GM21529 (cell line): ENCODE data around the gene SH3RF2.
"Not testable (repeated sequence)": the region's sequence is repeated elsewhere in the genome, so short reads cannot be mapped to it uniquely, and the experiment has no call there.

Experiments
- ATAC-seq: cut with Tn5 transposase; IDR thresholded peaks from one replicate; pipeline ENCODE4 v1.9.1; 2021; ENCODE audit not compliant: unreplicated experiment

The SH3RF2 gene

DNA sequence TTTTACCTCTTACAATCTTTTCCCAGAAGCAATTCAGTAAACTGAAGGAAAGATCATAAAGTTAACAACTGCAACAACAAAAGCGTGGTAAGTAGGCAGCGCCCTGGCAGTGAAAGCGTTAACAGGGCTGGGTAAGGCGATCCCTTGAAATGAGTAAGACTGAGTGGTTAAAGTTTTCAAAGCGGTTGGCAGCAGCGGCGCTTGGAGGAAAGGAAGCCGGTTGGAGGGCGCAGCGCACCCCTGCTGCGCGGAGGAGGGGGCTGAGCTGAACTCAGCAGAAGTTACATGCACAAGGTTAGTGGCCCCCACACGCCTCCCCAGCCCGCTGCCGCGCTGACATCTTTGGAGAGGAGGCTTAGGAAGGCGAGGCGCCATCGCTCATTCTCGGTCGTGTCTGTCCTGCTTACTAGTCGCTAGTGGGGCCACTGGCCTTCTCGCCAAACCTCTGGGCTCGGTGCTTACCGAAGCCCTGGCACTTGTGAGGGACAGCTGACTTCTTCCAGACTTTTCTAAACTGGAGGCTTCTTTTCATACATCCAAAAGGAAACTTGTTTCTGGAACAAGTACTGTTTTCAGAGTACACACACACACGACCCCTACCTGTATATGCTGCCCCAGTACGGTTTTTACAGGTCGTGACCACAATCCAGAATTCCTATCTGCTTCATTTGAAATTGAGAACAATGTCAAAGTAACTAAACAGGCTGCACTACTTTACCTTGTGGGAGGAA is at the start of gene SH3RF2:
SH3RF2 (plus strand) TSS at position 178 of the 731 bp plus-strand sequence. CDS start 1,351 bp downstream, outside the sequence.
- no peak for ATAC-seq

- ATAC-seq = no peak
Observed at GRCh38 chr5:145887217-145887616, 49.2 kb upstream of the SH3RF2 start.

DNA sequence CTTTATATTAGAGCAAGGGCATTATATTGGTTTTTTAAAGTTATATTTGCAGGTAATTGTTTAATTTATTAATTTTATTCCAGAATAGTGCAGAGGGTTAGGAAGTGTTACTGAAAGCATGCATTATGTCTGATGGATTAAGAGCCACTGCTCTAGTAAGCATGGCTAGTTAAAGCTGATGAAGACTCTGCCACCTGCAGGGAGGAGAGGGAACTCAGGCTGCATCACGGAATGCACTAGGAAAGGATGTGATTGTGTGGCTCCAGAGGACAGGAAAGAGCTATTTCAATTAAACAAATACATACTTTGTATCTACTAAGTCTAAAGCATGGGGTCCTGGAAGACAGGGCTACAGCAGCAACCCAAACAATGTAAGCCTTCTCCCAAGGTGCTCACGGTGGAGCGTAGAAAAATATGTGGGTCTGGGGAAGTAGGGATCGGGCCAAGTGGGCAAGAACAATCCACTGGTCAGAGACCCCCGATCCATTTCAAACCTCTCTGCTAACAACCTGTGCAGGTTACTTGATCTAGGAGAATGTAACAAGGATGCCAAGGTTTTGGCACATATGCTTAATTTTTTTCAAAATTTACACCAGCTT is 48.3 kb upstream of the SH3RF2 start:
- ATAC-seq = peak; percentile 53

DNA sequence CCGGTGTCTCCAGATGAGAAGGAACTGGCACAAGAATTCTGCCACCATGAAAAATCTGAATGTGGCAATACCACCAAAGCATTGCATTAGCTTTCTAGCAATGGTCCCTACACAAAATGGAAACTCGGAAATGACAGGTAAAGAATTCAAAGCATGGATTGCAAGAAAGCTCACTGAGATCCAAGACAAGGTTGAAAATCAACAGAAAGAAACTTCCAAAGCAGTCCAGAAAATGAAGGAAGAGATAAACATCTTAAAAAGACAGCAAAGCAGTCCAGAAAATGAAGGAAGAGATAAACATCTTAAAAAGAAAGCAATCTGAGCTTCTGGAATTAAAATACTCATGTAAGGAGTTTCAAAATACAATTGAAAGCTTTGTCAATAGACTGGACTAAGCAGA is 46.8 kb upstream of the SH3RF2 start:
- no peak for ATAC-seq

- ATAC-seq = not testable (repeated sequence)
Observed at GRCh38 chr5:145891378-145891777, 45.0 kb upstream of the SH3RF2 start.

GRCh38 chr5:145898171-145898570 is 38.2 kb upstream of the SH3RF2 start:
- no peak for ATAC-seq

GRCh38 chr5:145902421-145902820 is 34.0 kb upstream of the SH3RF2 start:
- no peak for ATAC-seq

DNA sequence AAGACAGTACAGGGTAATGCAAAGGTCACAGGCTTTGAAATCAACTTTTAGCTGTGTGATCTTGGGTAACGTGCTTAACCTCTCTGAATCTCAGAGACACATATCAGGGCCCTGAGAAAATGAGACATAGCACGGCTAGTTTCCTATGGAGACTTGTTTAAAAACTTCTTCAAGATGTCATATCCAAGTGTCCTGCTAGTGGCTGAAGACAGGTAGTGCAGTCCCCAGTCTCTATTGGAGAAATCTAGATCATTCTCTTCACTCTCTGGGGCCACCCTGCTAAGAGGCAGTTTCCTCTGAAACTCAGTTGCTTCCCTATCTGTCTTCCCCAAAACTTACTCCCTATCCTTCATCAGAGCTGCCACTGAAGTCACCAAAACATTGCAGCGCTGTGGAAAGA is 33.3 kb upstream of the SH3RF2 start:
- ATAC-seq = no peak

GRCh38 chr5:145903867-145904266 is 32.5 kb upstream of the SH3RF2 start:
- ATAC-seq = no peak

- no peak for ATAC-seq
Observed at GRCh38 chr5:145904743-145905142, 31.6 kb upstream of the SH3RF2 start.

DNA sequence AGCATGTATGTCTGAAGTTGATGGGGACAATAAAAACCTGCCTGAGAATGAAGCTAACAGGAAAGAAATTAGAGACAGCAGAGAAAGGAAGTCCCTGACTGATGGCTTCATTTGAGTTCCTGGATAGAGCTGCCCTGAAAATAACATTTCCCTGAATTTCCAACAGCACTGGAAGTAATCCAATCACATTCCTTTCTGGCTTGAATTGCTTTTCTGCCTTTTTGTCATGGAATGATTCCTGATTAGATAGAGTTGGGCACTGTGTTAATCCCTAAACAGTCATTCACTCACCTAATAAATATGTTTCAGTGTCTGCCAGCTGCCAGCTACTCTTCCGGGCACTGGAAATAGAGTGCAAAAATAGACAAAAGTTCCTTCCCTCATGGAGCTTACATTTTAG is 30.0 kb upstream of the SH3RF2 start:
- ATAC-seq = no peak

- no peak for ATAC-seq
Observed at GRCh38 chr5:145908206-145908960, 28.0 kb upstream of the SH3RF2 start.

- no peak for ATAC-seq
Observed at GRCh38 chr5:145911164-145911563, 25.2 kb upstream of the SH3RF2 start.

DNA sequence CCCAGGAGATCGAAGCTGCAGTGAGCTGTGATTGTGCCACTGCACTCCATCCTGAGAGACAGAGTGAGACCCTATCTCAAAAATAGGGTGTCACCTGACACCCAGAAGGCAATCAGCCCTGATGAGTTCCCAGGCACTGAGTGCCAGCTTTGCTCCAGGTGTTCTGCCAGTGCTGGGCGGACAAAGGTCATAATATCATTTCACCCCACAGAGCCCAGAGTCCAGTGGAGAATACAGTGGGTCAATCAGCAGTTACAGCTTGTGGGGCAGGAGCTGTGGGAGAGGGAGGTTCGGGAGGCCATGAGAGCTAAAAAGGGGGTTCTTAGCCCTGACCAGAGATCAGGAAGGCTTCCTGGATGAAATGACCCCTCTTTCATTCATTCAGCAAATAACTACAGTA is 24.4 kb upstream of the SH3RF2 start:
- no peak for ATAC-seq

DNA sequence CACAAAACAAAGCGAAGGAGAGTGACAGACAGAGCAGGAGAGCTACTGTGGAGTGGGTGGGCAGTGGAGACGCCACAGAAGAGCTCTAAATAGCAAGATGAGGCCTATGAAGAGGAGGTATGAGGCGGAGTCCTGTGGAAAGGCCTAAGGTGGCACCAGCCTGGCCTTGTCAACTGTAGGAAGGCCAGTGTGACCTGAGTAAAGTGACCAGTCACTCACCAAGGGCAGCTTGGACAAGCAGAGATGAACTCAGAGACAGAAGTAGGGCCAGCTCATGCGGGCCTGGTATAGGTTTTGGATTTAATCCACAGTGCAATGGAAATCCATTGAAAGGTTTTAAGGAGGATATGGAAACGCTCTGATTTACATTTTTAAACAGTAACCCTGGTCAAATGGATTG is 23.8 kb upstream of the SH3RF2 start:
- no peak for ATAC-seq

DNA sequence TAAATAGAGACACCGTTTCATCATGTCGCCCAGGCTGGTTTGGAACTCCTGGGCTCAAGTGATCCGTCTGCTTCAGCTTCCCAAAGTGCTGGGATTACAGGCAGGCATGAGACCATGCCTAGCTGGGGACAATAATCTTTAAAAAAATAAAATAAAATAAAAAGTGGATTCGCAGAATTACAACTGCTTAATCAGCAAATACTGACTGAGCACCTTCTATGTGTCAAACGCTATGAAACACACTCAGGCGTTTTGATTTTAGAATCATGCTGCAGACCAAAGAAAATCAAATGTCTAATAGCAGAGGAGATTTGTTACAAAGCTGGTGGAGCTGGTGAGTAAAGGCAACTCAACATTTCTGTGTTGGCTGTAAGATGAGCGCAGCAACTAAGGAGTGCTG is 22.7 kb upstream of the SH3RF2 start:
- ATAC-seq = no peak

DNA sequence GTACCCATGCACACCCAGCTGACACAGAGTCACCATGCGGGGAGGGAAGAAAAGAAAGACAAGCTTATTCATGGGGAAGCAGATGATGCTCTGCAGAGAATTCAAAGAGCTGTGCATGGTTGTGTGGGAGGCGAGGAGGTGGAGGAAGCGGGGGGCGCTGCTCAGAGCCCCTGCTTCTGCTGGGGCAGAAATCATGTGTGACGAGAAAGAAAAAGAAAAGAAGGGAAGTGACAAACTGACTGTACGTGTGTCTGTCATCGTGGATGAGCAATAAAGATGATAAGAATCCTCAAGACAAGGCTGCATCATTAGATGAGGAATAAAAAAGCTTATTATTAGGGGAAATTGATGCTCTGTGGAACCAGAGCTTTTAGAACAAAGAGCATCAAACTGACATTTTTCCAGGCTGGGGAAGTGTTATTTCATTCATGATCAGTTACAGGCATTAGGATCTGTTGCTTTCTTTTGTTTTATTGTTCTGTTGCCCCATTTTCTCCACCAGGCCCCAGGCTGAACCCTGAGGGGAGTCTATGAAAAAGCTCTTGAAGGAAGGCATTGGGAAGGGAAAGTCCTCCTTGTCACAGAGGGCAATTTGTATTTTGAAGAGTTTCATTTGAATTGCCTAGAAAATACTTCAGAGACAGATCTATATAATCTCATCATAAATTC is 20.3 kb upstream of the SH3RF2 start:
- ATAC-seq = no peak

GRCh38 chr5:145917288-145917687 is 19.1 kb upstream of the SH3RF2 start:
- ATAC-seq = no peak

- ATAC-seq = no peak
Observed at GRCh38 chr5:145918397-145918796, 18.0 kb upstream of the SH3RF2 start.

GRCh38 chr5:145919413-145919812 is 17.0 kb upstream of the SH3RF2 start:
- no peak for ATAC-seq

DNA sequence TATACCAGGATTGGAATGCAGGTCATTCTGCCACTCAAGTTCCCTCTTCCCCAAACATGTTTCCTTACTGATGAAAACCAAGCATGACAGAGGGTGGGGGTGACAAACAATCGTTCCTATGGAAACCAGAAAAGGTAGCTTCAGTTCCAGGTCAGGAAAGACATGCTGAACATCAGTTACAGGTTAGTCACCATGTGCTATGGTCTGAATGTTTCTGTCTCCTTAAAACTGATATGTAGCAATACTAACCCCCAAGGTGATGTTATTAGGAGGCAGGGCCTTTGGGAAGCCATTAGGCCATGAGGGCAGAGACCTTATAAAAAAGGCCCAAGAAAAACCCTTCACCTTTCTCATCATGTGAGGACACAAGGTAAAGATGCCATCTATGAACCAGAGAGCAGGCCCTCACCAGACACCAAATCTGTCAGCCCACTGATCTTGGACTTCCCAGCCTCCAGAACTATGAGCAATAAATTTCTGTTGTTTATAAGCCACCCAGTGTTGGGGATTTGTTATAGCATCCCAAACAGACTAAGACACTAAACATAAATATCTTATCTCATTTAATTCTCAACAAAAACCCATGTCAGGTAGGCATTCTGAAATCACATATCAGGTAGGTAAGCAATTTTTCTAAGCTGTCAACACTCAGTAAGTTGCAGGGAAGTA is 15.7 kb upstream of the SH3RF2 start:
- no peak for ATAC-seq
